Ovary (tissue), 3 donors: ENCODE measurements around the gene PLEKHH1.

Experiments
- CTCF ChIP-seq, 3 donors: fragments of 450-650 bp in 2 of 3; fragments of 200-600 bp in 1 of 3; IDR thresholded peaks; one replicate each; pipeline versions ENCODE4 v1.5.1 to v1.8.0; 2016 to 2022; ENCODE audit warnings: antibody characterized with exemption in 3 of 3, mild to moderate bottlenecking in 1 of 3
- EP300 ChIP-seq: sonication (generic); formaldehyde crosslinking; IDR thresholded peaks from one replicate; pipeline ENCODE4 v1.6.1; 2017; ENCODE audit warnings: antibody characterized with exemption
- POLR2A ChIP-seq: fragments of 450-650 bp; IDR thresholded peaks from one replicate; pipeline ENCODE4 v1.6.1; 2017; ENCODE audit warnings: antibody characterized with exemption, mild to moderate bottlenecking, moderate library complexity
- donor health status: DM: no; HTN: no; CAD: no.

DNA sequence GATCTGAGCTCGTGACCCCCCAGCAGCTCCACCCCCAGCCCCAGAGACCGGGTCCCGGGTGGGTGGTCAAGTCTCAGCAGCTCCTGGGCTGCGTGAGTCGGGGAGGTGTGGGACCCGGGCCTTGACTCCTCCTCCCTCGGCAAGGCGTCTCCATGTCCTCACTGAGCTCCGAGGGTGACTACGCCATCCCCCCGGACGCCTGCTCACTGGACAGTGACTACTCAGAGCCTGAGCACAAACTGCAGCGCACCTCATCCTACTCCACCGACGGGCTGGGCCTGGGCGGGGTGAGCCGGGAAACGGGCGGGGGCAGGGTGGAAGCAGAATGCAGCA lies 38.9 kb downstream of the PLEKHH1 start:
- TF ChIP-seq POLR2A (no peak), CTCF (IDR thresholded peaks at IDR 0.05) (no peak), EP300 (no peak)
